Measurements from ENCODE around the gene ETV6. TPM values are rescaled to one million over a fixed set of nuclear protein-coding genes. Genes with fewer than 3 reads are reported as not detected.

Gene ETV6
- total RNA-seq, 2 experiments from 2014 or later: 17.1 to 19.3 TPM

DNA sequence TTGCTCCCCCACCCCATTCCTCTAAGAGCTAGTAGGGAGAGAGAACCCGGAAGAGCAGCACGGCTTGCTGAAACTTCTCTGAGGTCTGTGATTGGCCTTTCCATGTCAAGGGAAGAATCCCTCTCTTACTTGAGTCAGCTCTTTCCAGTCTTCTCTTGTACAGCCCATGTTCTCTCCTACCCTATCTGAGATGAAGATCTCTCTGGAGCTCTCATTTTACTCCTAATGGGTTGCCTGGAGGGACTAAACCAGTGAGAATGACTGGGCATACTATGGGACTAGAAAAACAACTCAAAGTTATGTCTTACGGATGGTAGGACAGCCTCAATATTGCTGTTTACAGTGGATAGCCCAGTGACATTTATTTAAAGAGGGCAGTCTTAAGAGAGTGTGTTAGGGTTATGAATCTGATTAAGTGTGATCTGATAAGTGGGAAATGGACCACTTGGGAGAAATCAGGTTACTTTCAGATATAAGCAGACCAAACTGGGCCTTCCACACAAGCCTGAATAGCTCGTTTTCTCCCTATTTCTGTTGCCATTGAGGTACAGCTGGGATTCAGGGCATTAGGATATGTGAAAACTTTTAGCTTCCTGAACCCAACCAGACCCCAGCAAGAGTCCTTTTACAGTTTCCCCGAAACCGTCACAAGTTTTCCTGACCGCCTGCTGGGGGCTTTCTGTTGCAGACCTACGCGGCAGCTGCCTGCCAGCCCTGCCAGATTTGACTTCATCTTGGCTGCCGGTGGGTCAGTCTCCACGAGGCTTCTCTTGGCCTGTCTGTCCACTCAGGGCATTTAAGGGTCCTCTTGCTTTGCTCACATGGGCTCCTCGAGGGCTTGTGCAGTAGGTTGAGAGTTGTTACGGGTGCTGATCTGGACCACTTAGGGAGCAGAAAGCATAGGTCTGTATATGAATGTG is 16.9 kb downstream of the ETV6 start:
- TF ChIP-seq CTCF (conservative IDR thresholded peaks at IDR 0.05; ENCODE audit: low read length) (no peak), EZH2phosphoT487 (IDR thresholded peaks at IDR 0.05; ENCODE audit: borderline replicate concordance, low read depth, low read length) (no peak)
- intact Hi-C loops (cut with micrococcal nuclease; ENCODE audit: unreplicated experiment): no loop called here
- POLR2A ChIA-PET: interaction anchor here (0.6 to 2.7 kb wide), 7 partner anchors 8 to 166 kb away, joined by 3 to 12 read pairs (median 4); partner anchors contain the start of gene ETV6
- H3K9me2 ChIP-seq (ENCODE audit: insufficient read depth, low read length): no peaks in the 10 kb centered on the region
- CTCF ChIA-PET (ENCODE audit: unreplicated experiment): no interaction called here
- H3K27ac ChIP-seq (ENCODE audit: low read depth, low read length, poor library complexity, severe bottlenecking): no peak overlapping the region
- H3K4me2 ChIP-seq (ENCODE audit: low read length): no peak overlapping the region
- peaks cover 6% of the 10 kb centered on the region; the same call in 1 of the 2 replicates for H3K79me2 ChIP-seq (ENCODE audit: insufficient read depth, low read depth, low read length)
- peaks cover 15% of the 10 kb centered on the region for H3K36me3 ChIP-seq (ENCODE audit: insufficient read depth, low read length)
- H3K4me3 ChIP-seq (ENCODE audit: low read depth, low read length, poor library complexity, severe bottlenecking): no peak overlapping the region
- no peak overlapping the region for H2AFZ ChIP-seq (ENCODE audit: low read length)
- H3K9me3 ChIP-seq (ENCODE audit: low read length): no peaks in the 10 kb centered on the region
- H4K20me1 ChIP-seq (ENCODE audit: insufficient read depth, low read length): no peaks in the 10 kb centered on the region
- H3K4me1 ChIP-seq (ENCODE audit: insufficient read depth, low read length, poor library complexity, severe bottlenecking): peaks cover 12% of the 10 kb centered on the region
- BruUV-seq (replicated peaks): no TSS peak
- no peak for DNase-seq (ENCODE audit: low spot score)

DNA sequence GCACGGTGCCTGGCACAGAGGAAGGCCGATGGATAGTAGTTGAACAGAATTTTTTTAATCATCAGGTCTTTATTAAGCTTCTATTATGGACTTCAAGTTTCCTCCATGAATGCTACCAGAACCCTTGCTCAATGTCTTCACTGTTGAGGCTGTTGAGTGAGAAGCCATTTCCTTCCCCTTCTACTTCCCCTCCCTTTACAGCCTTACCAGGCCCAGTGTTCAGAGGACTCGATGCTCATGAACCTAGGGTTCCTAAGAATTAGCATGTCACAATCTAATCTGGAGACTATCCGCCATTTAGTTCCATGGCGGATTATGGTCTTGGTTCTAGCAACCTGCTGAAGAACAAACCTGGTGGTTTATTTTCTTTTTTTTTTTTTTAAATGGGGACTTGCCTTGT is 17.7 kb downstream of the ETV6 start:
- Histone ChIP-seq H2AFZ (ENCODE audit: low read length) (no peak overlapping the region), H4K20me1 (ENCODE audit: insufficient read depth, low read length) (no peaks in the 10 kb centered on the region), H3K4me3 (ENCODE audit: low read depth, low read length, poor library complexity, severe bottlenecking) (no peak overlapping the region), H3K4me1 (ENCODE audit: insufficient read depth, low read length, poor library complexity, severe bottlenecking) (peaks cover 12% of the 10 kb centered on the region), H3K9me3 (ENCODE audit: low read length) (no peaks in the 10 kb centered on the region), H3K27ac (ENCODE audit: low read depth, low read length, poor library complexity, severe bottlenecking) (no peak overlapping the region), H3K9me2 (ENCODE audit: insufficient read depth, low read length) (no peaks in the 10 kb centered on the region), H3K79me2 (ENCODE audit: insufficient read depth, low read depth, low read length) (peaks cover 6% of the 10 kb centered on the region; the same call in 1 of the 2 replicates), H3K36me3 (ENCODE audit: insufficient read depth, low read length) (peaks cover 9% of the 10 kb centered on the region; the same call in 1 of the 2 replicates), H3K4me2 (ENCODE audit: low read length) (no peak overlapping the region)
- BruUV-seq (replicated peaks): no TSS peak
- ChIA-PET POLR2A (interaction anchor here (0.6 to 2.7 kb wide), 6 partner anchors 10 to 880 kb away, joined by 3 to 12 read pairs (median 3); partner anchors contain the start of gene ETV6), CTCF (ENCODE audit: unreplicated experiment) (no interaction called here)
- TF ChIP-seq CTCF (conservative IDR thresholded peaks at IDR 0.05; ENCODE audit: low read length) (no peak), EZH2phosphoT487 (IDR thresholded peaks at IDR 0.05; ENCODE audit: borderline replicate concordance, low read depth, low read length) (no peak)
- DNase-seq (ENCODE audit: low spot score): no peak
- intact Hi-C loops (cut with micrococcal nuclease; ENCODE audit: unreplicated experiment): no loop called here

DNA sequence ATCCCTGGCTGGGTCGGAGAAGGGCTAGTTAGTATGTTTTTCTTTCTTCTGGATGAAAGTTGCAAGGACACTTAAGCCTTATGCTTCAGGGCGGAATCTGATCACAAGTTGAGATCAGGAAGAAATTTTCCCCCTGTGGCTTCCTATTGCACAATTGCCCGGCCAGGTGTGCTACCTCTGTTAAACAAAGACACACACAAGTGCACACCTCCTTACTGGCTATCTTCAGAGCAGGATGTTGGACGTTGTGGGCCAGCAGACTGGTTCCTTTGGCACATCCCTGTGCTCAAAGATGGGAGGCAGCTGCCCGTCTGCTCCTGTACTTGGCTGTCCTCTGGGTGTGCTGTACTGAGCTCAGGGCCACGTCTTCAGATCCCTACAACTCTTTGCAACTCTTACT is 19.1 kb downstream of the ETV6 start:
- H3K36me3 ChIP-seq (ENCODE audit: insufficient read depth, low read length): peaks cover 9% of the 10 kb centered on the region; the same call in 1 of the 2 replicates
- TF ChIP-seq CTCF (conservative IDR thresholded peaks at IDR 0.05; ENCODE audit: low read length) (no peak), EZH2phosphoT487 (IDR thresholded peaks at IDR 0.05; ENCODE audit: borderline replicate concordance, low read depth, low read length) (no peak)
- no peaks in the 10 kb centered on the region for H3K9me3 ChIP-seq (ENCODE audit: low read length)
- H3K4me1 ChIP-seq (ENCODE audit: insufficient read depth, low read length, poor library complexity, severe bottlenecking): peaks cover 12% of the 10 kb centered on the region
- intact Hi-C loops (cut with micrococcal nuclease; ENCODE audit: unreplicated experiment): no loop called here
- CTCF ChIA-PET (ENCODE audit: unreplicated experiment): no interaction called here
- no peak overlapping the region for H3K4me2 ChIP-seq (ENCODE audit: low read length)
- no peaks in the 10 kb centered on the region for H3K9me2 ChIP-seq (ENCODE audit: insufficient read depth, low read length)
- H2AFZ ChIP-seq (ENCODE audit: low read length): no peak overlapping the region
- H4K20me1 ChIP-seq (ENCODE audit: insufficient read depth, low read length): no peaks in the 10 kb centered on the region
- no peak overlapping the region for H3K27ac ChIP-seq (ENCODE audit: low read depth, low read length, poor library complexity, severe bottlenecking)
- H3K79me2 ChIP-seq (ENCODE audit: insufficient read depth, low read depth, low read length): peaks cover 1% of the 10 kb centered on the region; the same call in 1 of the 2 replicates
- H3K4me3 ChIP-seq (ENCODE audit: low read depth, low read length, poor library complexity, severe bottlenecking): no peak overlapping the region
- POLR2A ChIA-PET: no interaction called here
- BruUV-seq (replicated peaks): no TSS peak
- peak; percentile 20 for DNase-seq (ENCODE audit: low spot score)
